IPS-18c (cell line): ENCODE results near the gene ELAPOR2.
"Not testable (repeated sequence)": the region's sequence is repeated elsewhere in the genome, so short reads cannot be mapped to it uniquely, and the experiment has no call there.

Source experiments
- H3K4me3 ChIP-seq: 2 replicates; pipeline ENCODE4 v1.7.0; 2013; ENCODE audit warnings: low read depth, mild to moderate bottlenecking, low read length, moderate library complexity; ENCODE audit not compliant: insufficient read depth
- H3K9me3 ChIP-seq: one replicate; pipeline ENCODE4 v1.6.1; 2013; ENCODE audit warnings: mild to moderate bottlenecking, low read length, moderate library complexity; ENCODE audit not compliant: control insufficient read depth, insufficient read depth

Gene ELAPOR2

GRCh38 chr7:87059525-87060287 lies at the start of gene ELAPOR2:
Gene ELAPOR2, minus strand, starts transcription at chr7:87059654. Its CDS starts 141 bp downstream, at chr7:87059513.
- Histone ChIP-seq H3K4me3 (peak within 1 kb of the TSS; percentile 80), H3K9me3 (no peaks in the 10 kb centered on the region)

- Histone ChIP-seq H3K9me3 (no peaks in the 10 kb centered on the region), H3K4me3 (no peak overlapping the region)
Observed at GRCh38 chr7:87107949-87108776, 48.7 kb upstream of the ELAPOR2 start.

GRCh38 chr7:87106974-87107612 lies 47.6 kb upstream of the ELAPOR2 start:
- no peak overlapping the region for H3K4me3 ChIP-seq
- no peaks in the 10 kb centered on the region for H3K9me3 ChIP-seq

- Histone ChIP-seq H3K4me3 (no peak overlapping the region), H3K9me3 (no peaks in the 10 kb centered on the region)
Observed at GRCh38 chr7:87105401-87105800, 45.9 kb upstream of the ELAPOR2 start.

GRCh38 chr7:87100326-87100725 lies 40.9 kb upstream of the ELAPOR2 start:
- no peaks in the 10 kb centered on the region for H3K9me3 ChIP-seq
- H3K4me3 ChIP-seq, result no peak overlapping the region

GRCh38 chr7:87097375-87097774 lies 37.9 kb upstream of the ELAPOR2 start:
- H3K4me3 ChIP-seq, result not testable (repeated sequence)

GRCh38 chr7:87094322-87094721 lies 34.9 kb upstream of the ELAPOR2 start:
- Histone ChIP-seq H3K4me3 (no peak overlapping the region), H3K9me3 (no peaks in the 10 kb centered on the region)

More at GRCh38 chr7:87097375-87097774, 37.9 kb upstream of the ELAPOR2 start:
- not testable (repeated sequence) for H3K9me3 ChIP-seq

GRCh38 chr7:87092568-87093091 lies 33.2 kb upstream of the ELAPOR2 start:
- H3K4me3 ChIP-seq, result no peak overlapping the region

GRCh38 chr7:87091487-87092066 lies 32.1 kb upstream of the ELAPOR2 start:
- H3K9me3 ChIP-seq, result no peaks in the 10 kb centered on the region
- no peak overlapping the region for H3K4me3 ChIP-seq

More at GRCh38 chr7:87092568-87093091, 33.2 kb upstream of the ELAPOR2 start:
- no peaks in the 10 kb centered on the region for H3K9me3 ChIP-seq

- Histone ChIP-seq H3K4me3 (no peak overlapping the region), H3K9me3 (no peaks in the 10 kb centered on the region)
Observed at GRCh38 chr7:87083865-87084519, 24.5 kb upstream of the ELAPOR2 start.

GRCh38 chr7:87082675-87083074 lies 23.2 kb upstream of the ELAPOR2 start:
- Histone ChIP-seq H3K9me3 (no peaks in the 10 kb centered on the region), H3K4me3 (no peak overlapping the region)

- Histone ChIP-seq H3K9me3 (no peaks in the 10 kb centered on the region), H3K4me3 (no peak overlapping the region)
Observed at GRCh38 chr7:87075671-87076404, 16.4 kb upstream of the ELAPOR2 start.

- Histone ChIP-seq H3K9me3 (no peaks in the 10 kb centered on the region), H3K4me3 (no peak overlapping the region)
Observed at GRCh38 chr7:87067788-87068187, 8.3 kb upstream of the ELAPOR2 start.

- peak overlapping the region; percentile 80 for H3K4me3 ChIP-seq
- no peaks in the 10 kb centered on the region for H3K9me3 ChIP-seq
Observed at GRCh38 chr7:87060288-87060537, 759 bp upstream of the ELAPOR2 start.

- H3K4me3 ChIP-seq, result peak overlapping the region; percentile 55
Observed at GRCh38 chr7:87058744-87059524, 520 bp downstream of the ELAPOR2 start.

GRCh38 chr7:87057210-87057609 lies 2.2 kb downstream of the ELAPOR2 start:
- no peaks in the 10 kb centered on the region for H3K9me3 ChIP-seq
- no peak overlapping the region for H3K4me3 ChIP-seq

More at GRCh38 chr7:87058744-87059524, 520 bp downstream of the ELAPOR2 start:
- H3K9me3 ChIP-seq, result no peaks in the 10 kb centered on the region
